Glomerular endothelial cell (primary cell): ENCODE data around the gene ELMOD1. TPM values are rescaled to one million over a fixed set of nuclear protein-coding genes. Genes with fewer than 3 reads are reported as not detected.

Source experiments
- DNase-seq: peaks from one replicate; pipeline ENCODE4 v3.0.0-alpha.2; 2011; ENCODE audit warnings: low read depth, low spot score; ENCODE audit errors: extremely low read depth
- total RNA-seq: library from RNA; depleted of rRNA; stranded (reverse); fragments of >200 nt; gene quantifications from 2 replicates; pipeline ENCODE4 v1.2.3, GENCODE V29; 2015

The ELMOD1 gene
- total RNA-seq, 1 donor from 2014 or later, result not detected

GRCh38 chr11:107713009-107713408, 122.1 kb downstream of the ELMOD1 start:
- DNase-seq, result no peak

Other genes starting within 250 kb of the ELMOD1 start
- gene CWF19L2, start 133.3 kb upstream of the ELMOD1 start, total RNA-seq, result 5.2 and 13.0 TPM in 2 replicates
- 2.7 and 3.6 TPM in 2 replicates for gene ALKBH8, start 25.4 kb upstream of the ELMOD1 start, total RNA-seq
- gene SLN, start 120.9 kb downstream of the ELMOD1 start, total RNA-seq, result 2.1 TPM in 1 of 2 replicates, not detected in the other